GM18858 (cell line): Measurements from ENCODE around the gene PLAAT2.
"Not testable (repeated sequence)": the region's sequence is repeated elsewhere in the genome, so short reads cannot be mapped to it uniquely, and the experiment has no call there.

ENCODE experiments used
- ATAC-seq: cut with Tn5 transposase; IDR thresholded peaks from one replicate; pipeline ENCODE4 v1.9.1; 2021; ENCODE audit not compliant: unreplicated experiment

Gene PLAAT2

DNA sequence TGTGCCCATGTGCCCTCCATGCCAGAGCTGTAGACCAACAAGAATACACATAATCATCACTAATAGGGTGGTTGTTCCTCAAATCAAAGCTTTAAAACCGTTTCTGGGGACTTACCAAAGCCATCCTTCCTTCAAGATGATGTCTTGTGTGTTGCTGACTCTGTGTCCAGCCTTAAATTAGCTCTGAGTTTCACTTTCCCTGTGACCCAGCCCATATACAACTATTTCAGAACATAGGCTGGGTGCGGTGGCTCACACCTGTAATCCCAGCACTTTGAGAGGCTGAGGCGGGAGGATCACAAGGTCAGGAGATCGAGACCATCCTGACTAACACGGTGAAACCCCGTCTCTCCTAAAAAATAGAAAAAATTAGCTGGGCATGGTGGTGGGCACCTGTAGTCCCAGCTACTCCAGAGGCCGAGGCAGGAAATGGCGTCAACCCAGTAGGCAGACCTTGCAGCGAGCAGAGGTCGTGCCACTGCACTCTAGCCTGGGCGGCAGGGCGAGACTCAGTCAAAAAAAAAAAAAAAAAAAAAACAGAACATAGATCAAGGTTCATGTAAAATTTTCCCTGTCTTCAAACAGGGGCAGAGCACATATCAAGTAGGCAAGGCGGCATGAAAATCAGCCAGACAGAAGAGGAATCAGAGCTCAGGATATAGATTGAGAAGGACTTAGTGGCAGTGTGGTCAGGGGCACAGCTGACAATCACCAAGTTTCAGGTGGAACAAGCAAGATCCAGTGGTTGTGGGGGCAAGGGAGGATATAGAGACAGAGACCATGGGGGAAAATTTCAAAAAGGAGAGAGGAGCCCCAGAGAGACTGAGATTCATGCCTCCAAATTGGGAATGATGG lies at the start of gene PLAAT2:
PLAAT2 (minus strand) TSS at position 179 of the 855 bp plus-strand sequence; CDS start at position 124, 55 bp downstream.
- no peak for ATAC-seq

DNA sequence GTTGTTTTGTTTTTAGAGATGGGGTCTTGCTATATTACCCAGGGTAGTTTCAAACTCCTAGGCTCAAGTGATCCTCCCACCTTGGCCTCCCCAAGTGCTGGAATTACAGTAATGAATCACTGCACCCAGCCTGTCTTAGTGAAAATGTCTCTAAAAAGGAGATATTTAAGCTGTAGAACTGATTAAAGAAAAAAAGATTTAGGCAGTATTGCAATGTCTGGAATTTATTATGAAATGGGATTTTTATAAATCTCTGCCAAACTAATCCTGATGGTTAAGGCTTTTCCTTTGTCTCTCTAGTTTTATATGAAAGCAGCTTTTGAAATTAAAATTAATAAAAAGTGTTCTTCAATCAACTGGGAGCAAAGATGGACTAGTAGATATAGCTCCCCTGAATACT lies 49.0 kb upstream of the PLAAT2 start:
- no peak for ATAC-seq

DNA sequence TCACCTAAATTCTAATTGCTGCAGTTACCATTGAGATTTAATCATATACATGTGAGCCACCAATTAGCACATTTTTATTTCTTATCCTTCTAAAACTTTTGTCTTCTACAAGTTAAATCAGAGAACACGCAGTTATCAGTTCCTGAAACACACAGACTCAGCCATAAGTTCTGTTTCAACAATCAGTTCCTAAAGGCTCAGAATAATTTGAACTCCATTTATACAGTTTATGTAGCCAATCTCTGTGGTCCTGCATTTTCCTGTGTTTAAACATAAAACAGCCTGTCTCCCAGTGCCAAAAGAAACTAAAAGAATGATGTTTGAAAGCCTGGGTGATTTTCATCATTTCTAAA lies 48.2 kb upstream of the PLAAT2 start:
- ATAC-seq, result no peak

DNA sequence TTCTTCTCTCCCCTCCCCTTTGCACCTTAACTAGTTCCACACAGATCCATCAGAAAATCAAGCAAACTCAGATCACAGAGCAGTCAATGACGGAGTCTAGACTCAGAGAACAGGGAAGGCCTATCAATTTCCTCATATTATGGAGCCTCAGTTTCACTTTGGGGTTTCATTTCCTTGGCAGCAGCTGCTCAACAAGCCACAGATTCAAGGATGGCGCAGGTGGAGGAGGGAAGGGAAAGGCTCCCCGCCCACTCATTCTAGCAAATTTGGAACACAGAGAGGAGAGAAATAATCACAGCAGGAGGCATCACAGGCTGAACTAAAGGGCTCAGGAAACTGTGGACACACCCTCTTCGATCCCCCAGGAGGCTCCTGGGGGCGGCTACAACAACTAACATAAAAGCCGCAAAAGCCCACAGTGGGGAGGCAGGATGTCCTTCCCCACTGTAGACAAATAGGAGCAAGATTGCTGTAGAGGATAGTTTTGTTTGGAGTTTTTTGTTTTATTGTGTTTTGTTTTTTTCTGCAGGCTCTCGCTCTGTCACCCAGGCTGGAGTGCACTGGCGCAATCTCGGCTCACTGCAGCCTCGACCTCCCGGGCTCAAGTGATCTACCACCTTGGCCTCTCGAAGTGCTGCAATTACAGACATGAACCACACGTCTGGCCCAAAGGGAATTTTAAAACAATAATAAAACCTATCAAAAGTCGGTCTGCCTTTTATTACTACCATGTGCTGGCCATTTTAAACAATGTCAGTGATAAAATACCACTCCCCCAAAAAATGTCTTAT lies 47.6 kb upstream of the PLAAT2 start:
- ATAC-seq, result no peak

DNA sequence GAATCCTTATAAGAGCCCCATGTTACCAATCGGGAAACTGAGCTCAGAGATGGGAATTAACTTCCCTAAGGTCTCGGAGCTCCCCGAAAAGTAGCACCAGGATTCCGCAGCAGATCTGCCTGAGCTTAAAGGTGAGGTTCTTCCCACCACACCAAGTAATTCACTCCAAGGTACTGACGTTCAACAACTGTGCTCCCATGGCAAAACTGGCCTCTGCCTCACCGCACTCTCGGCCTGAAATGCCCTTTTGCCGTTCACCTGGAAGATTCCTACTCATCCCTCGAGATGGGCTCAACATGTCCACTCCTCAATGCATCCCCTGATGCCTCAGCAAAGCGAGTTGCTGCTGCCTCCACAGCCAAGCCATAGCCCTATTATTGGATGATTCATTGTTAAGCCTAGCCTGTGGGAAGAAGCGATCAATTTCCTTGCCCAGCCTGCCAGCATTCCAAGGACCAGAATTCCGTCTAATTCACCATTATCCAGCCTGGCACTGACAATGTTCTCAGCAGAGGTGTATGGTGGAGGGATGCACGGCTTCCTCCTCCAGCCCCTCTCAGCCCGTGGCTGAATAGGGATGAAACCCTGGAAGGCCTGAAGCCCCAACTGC lies 46.9 kb upstream of the PLAAT2 start:
- ATAC-seq, result no peak

DNA sequence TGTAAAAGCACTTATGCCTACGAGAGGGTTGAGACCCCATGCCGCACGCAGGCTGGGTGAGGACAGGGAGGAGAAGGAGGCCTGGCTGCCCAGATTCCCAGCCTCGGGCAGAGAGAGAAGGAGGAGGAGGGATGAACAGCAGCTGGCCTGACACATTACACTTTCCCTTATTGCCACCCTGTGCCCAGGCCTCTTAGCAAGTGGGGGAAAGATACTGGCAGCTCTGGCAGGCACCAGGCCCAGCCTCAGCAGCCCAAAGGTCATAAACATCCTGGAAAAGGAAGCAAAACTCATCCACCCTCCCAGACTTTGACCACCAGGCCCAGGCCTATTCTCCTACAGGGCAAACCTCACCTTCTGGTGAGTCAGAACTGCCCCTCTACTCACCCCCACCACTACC lies 46.4 kb upstream of the PLAAT2 start:
- ATAC-seq, result no peak

DNA sequence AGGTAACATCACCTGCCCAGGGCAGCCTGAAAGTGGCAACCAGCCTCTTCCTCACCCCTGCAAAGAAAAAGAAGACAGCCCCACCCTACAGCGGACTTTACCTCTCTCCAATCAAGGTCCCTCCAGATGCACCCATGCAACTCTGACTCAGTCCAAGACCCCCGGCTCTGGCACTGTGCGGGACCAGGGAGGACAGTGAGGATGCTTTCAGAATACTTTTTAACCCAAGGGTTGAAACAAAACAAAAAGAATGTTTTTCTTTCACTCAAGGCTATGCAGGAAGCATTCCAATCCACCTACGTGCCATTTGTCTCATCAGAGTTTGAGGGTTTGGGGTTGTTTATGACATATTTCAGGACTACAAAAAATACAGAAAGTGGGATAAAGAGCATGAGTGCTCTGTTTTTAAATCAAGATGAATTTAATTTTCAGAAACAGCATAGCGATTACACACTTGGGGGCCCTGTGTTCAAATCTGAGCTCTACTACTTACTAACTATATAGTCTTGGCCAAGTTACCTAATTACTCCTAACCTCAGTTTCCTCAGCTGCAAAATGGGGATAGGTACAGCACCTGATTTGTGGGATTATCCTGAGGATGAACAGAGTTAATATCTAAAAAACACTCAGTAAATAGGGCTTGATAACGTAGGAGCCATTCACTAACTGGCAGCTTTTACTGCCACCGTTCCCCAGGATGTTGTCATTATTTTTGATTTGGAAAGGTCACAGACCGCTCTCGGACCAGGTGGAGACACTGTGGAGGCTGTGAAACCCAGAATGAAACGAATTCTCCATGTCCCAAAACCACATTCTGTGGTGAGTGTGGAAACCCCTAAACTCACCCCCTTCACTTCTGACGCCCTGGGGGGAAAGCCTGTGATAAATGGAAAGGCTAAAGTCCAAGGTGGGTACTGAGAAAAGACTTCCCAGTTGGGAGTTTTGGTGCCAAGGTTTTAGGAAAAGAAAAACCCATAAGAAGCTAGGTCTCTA lies 45.5 kb upstream of the PLAAT2 start:
- ATAC-seq, result no peak

DNA sequence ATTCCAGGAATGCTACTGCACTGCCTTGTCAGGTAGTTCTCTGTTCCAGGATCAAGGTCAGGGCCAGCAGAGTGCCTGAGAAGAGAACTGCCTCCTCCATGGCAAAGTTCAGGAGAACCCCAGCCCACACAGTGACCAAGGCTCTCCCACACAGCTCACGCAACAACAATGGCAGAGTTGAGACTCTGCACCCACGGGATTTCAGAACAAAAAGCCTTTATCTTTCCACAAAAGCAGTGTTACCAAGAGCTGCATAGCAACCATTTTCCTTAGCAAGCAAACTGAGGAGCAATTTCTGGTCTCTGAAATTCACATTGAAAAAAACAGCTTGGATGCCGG lies 40.0 kb upstream of the PLAAT2 start:
- ATAC-seq, result no peak

DNA sequence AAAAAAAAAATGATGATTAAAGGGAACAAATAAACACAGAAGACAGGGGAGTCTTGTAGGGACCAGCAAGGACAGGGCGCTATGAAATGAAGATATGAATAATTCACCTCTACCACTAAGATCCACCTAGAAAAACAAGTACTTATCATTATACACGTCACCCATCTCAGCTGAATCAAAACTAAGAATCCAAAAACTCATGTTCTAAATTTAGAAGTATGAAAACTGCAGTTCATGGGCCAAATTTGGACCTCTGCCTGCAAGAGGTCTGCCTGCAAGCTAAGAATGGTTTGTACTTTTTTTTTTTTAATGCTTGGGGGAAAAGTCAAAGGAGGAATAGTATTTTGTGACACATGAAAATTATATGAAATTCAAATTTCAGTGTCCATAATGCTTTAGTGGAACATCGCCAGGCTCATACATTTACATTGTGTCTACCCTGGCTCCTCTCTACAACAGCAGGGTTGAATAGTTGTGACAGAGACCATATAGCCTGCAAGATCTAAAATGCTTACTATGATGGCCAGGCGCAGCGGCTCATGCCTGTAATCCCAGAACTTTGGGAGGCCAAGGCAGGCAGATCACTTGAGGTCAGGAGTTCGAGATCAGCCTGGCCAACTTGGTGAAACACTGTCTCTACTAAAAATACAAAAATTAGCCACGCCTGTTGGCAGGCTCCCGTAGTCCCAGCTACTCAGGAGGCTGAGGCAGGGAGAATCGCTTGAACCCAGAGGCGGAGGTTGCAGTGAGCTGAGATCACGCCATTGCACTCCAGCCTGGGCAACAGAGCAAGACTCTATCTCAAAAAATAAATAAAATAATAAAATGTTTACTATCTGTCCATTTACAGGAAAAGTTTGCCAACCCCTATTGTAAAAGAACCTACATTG lies 39.4 kb upstream of the PLAAT2 start:
- ATAC-seq, result not testable (repeated sequence)

DNA sequence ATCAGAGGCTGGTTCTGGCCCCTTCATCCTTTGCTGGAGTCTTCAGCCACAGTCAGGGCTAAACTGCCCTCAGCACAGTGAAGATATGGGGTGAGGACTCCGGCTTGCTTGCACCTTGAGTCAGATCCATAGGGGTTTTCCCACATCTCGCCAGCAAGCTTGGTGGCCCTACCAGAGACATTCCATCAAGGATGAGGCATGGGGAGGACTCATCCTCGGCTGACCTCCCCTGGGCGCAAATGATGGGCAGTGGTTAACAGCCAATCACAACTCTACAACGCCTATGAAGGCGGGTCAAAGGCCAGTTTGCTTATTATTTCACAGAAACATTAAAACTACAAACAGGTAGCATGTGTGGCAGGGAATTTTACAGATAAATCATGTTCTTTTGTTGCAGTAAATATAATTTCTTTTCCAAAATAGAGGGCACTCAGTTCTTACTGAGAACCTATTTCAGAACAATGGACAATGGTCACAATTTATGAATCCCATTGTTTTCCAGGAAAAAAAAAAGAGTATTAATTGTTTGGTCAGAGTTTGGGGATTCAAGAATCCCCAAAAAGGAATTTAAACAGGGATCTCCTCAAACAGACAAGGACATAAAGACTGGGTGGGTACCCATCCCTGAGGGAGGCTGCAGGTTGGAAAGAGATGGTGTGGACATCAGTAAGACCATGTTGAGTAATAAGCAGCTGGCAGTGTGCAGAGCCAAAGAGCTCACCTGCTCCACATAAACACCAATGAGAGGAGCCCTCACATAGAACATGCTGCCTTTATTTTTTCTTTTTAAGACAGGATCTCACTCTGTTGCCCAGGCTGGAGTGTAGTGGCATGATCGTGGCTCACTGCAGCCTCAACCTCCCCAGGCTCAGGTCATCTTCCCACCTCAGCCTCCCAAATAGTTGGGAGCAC lies 36.3 kb upstream of the PLAAT2 start:
- no peak for ATAC-seq

DNA sequence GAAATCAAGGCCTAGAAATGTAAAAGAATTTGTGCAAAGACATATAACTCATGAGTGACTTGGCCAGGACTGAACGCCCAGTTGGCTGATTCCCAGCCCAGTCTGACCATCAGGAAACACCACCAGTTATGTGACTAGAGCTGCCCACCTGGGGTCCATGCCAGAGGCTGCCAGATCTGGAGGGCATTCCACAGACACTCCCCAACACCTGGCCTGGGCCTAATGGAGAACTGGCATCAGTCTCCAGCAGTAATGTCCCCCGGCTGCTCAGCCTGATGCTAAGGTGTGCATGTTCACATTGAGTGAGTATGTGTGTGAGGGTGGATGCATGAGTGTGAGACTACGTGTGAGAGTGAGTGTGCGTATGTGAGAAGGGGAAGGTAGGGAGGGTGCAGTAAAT lies 35.4 kb upstream of the PLAAT2 start:
- ATAC-seq, result no peak

DNA sequence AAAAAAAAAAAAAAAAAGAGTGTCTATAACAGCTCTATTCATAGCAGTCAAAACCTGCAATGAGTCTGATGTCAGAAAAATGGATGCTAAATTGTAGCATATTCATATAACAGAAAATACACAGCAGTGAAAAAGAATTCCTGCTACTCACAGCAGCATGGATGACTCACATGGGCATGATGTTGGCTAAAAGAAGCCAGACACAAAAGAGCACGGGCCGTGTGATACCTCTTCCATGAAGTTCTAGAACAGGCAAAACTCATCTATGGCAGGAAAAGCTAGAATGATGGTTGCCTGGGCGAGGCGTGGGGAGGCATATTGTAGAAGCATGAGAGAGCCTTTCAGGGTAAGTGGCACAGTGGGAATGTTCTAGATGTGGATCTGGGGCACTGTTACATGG lies 32.1 kb upstream of the PLAAT2 start:
- no peak for ATAC-seq

DNA sequence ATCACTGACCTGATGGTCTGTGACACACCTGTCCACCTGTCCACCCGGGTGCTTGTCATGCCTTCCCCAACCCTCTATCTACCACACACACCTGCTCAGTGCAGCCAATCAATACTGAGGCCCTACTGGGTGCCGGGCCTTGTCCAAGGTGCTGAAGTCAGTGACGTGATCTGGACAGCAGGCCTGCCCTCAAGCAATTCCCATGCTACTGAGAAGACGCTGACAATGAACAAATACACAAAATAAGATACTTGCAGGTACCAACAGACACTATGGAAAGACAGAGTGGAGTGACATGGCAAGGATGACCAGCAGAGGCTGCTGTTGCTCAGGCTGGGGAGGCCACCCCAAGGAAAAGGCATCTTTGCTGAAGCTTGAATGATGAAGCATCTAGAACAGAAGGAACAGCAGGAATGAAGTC lies 29.8 kb upstream of the PLAAT2 start:
- ATAC-seq, result no peak

DNA sequence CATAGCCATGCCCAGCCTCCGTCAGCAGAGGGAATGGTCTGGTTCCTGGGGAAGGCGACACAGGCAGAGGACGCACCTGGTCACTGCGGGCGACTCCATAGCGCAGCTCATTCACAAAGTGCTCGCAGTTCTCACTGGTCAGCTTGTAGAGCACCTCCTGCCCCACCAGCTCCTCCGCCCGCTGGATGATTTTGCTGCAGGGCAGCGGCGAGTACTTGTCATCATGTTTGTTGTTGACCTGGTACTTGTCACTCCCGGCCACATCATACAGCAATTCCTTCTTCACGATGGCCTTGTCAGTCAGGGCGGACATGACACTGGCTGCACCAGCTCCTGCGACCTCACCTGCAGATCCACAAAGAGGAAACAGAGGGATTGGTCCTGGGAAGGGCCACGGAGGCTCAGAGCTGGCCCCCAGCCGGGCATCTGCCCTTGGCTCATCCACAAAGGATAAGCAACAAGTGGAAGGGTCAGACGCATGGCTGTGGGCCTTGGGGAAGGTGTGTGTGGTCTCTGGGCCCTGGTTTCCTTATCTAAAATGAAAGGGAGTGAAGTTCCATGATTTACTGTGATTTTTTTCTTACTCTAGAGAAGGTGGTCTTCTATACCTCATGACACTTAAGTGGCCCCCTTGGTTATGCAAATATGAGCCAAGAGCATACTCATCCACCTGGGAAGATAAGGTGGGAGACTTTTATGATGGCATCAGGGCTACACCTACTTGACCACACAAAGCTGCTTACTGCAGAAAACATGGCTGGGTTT lies 27.0 kb upstream of the PLAAT2 start:
- ATAC-seq, result no peak

DNA sequence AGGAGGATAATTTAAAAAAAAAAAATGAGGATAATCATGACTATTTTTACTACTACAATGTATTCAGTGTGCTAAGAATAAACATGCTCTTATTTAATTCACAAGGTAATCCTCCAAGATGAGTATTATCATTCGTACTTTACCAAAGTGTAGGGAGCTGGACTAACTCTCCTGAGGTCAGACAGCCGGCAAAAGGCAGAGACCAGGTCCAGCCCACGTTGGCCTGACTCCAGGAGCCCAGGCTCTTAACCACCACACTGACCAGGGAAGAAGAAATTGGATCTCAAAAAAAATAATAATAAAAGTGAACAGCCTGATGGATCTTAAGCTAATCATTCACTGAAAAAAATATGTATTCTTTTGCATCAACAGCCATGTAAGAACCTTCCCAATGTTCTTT lies 25.8 kb upstream of the PLAAT2 start:
- ATAC-seq, result no peak

DNA sequence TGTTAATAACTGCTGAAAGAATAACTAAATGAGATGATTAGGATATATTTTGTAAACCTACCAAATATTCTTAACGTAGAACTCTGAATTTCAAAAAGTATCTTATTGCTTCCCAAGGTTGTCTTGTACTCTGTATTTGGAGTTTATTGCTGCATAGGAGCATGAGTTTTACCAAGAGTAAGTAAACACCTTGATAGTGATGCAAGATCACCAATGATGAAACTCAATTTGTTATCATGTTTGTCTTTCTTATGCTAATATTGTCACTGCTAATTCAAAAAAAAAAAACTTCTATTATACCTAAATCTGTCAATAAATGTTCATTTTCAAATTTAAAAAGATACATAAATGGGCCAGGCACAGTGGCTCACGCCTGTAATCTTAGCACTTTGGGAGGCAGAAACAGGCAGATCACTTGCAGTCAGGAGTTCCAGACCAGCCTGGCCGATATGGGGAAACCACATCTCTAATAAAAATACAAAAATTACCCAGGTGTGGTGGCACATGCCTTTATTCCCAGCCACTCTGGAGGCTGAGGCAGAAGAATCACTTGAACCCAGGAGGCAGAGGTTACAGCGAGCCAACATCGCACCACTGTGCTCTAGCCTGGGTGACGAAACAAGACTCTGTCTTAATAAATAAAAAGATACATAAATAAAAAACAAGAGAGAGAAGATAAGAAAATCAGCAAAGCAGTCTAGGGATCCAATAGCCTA lies 23.4 kb upstream of the PLAAT2 start:
- ATAC-seq, result no peak

DNA sequence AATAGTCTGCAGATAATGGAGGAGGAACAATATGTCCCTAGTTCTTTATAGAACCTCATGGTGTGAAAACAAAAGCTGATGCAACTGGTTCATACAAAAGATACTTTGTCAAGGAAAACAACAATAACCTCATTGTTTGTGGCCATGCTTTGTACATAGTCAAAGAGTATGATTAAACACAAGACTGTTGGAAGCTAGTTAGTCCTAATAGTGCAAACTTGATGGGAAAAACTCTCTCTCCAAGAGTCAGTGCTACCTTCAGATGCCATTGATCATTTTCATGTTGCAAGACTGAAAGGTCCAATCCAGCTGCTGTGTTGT lies 20.1 kb upstream of the PLAAT2 start:
- no peak for ATAC-seq

DNA sequence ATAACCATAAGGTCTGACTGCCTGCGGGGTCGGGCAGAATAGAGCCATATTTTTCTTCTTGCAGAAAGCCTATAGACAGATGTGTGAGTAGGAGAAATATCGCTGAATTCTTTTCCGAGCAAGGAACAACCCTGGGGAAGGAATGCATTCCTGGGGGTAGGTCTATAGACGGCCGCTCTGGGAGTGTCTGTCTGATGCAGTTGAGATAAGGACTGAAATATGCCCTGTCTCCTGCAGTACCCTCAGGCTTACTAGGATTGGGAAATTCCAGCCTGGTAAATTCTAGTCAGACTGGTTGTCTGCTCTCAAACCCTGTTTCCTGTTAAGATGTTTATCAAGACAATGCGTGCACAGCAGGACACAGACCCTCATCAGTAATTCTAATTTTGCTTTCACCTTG lies 18.0 kb upstream of the PLAAT2 start:
- not testable (repeated sequence) for ATAC-seq
